ENCODE results near the gene SYCE3.

The SYCE3 gene

GRCh38 chr22:50532824-50533796, 29.6 kb downstream of the SYCE3 start:
- no peak for TF ChIP-seq EZH2 (optimal IDR thresholded peaks at IDR 0.05; ENCODE audit: low read depth, low read length)
- no peak for TF ChIP-seq EZH2phosphoT487 (IDR thresholded peaks at IDR 0.05; ENCODE audit: low read length)
- no peak for TF ChIP-seq CTCF (IDR thresholded peaks at IDR 0.05; ENCODE audit: low read length)
- Histone ChIP-seq H3K27ac (ENCODE audit: low read length) (no peak overlapping the region), H3K9ac (ENCODE audit: low read length) (no peak overlapping the region), H3K36me3 (replicated peaks; ENCODE audit: insufficient read depth, low read length) (no peaks in the 10 kb centered on the region), H3K9me2 (replicated peaks; ENCODE audit: insufficient read depth, low read length) (no peaks in the 10 kb centered on the region), H3F3A (ENCODE audit: insufficient read depth, low read length) (peaks cover 24% of the 10 kb centered on the region), H3K4me3 (ENCODE audit: low read length) (no peak overlapping the region), H3K4me1 (ENCODE audit: low read length) (peaks cover 38% of the 10 kb centered on the region), H3K27me3 (replicated peaks; ENCODE audit: insufficient read depth, low read length) (peaks cover 9% of the 10 kb centered on the region; the same call in 1 of the 2 replicates), H2AFZ (ENCODE audit: low read length) (no peak overlapping the region), H4K20me1 (ENCODE audit: insufficient read depth, low read length) (no peaks in the 10 kb centered on the region), H3K4me2 (ENCODE audit: low read depth, low read length) (no peak overlapping the region), H3K9me3 (replicated peaks; ENCODE audit: insufficient read depth, low read length) (no peaks in the 10 kb centered on the region), H3K79me2 (ENCODE audit: low read length) (no peaks in the 10 kb centered on the region)
- DNase-seq: no peak

- no peak for DNase-seq
- Histone ChIP-seq H3K4me1 (ENCODE audit: low read length) (peaks cover 34% of the 10 kb centered on the region), H4K20me1 (ENCODE audit: insufficient read depth, low read length) (no peaks in the 10 kb centered on the region), H3K4me2 (ENCODE audit: low read depth, low read length) (peak overlapping the region; percentile 95; the same call in 1 of the 2 replicates), H3K9ac (ENCODE audit: low read length) (no peak overlapping the region), H3F3A (ENCODE audit: insufficient read depth, low read length) (peaks cover 32% of the 10 kb centered on the region), H3K36me3 (replicated peaks; ENCODE audit: insufficient read depth, low read length) (no peaks in the 10 kb centered on the region), H3K27ac (ENCODE audit: low read length) (no peak overlapping the region), H3K4me3 (ENCODE audit: low read length) (no peak overlapping the region; the same call in 1 of the 2 replicates), H2AFZ (ENCODE audit: low read length) (no peak overlapping the region), H3K9me3 (replicated peaks; ENCODE audit: insufficient read depth, low read length) (no peaks in the 10 kb centered on the region), H3K9me2 (replicated peaks; ENCODE audit: insufficient read depth, low read length) (no peaks in the 10 kb centered on the region), H3K27me3 (replicated peaks; ENCODE audit: insufficient read depth, low read length) (peaks cover 9% of the 10 kb centered on the region; the same call in 1 of the 2 replicates), H3K79me2 (ENCODE audit: low read length) (no peaks in the 10 kb centered on the region)
- TF ChIP-seq EZH2 (optimal IDR thresholded peaks at IDR 0.05; ENCODE audit: low read depth, low read length) (no peak), EZH2phosphoT487 (IDR thresholded peaks at IDR 0.05; ENCODE audit: low read length) (no peak), CTCF (IDR thresholded peaks at IDR 0.05; ENCODE audit: low read length) (no peak)
These were observed 30.6 kb downstream of the SYCE3 start for GRCh38 chr22:50531962-50532674.

- Histone ChIP-seq H3K4me2 (ENCODE audit: low read depth, low read length) (peak overlapping the region; percentile 95), H2AFZ (ENCODE audit: low read length) (peak overlapping the region; percentile 79; the same call in 1 of the 2 replicates), H3K27ac (ENCODE audit: low read length) (no peak overlapping the region), H3K27me3 (replicated peaks; ENCODE audit: insufficient read depth, low read length) (peaks cover 9% of the 10 kb centered on the region; the same call in 1 of the 2 replicates), H3K9ac (ENCODE audit: low read length) (peak overlapping the region; percentile 71), H4K20me1 (ENCODE audit: insufficient read depth, low read length) (no peaks in the 10 kb centered on the region), H3K9me3 (replicated peaks; ENCODE audit: insufficient read depth, low read length) (no peaks in the 10 kb centered on the region), H3K4me1 (ENCODE audit: low read length) (peaks cover 32% of the 10 kb centered on the region), H3K79me2 (ENCODE audit: low read length) (0 out of 2 replicates have a peak, but pooled peaks cover 2% of the 10 kb centered on the region), H3F3A (ENCODE audit: insufficient read depth, low read length) (peaks cover 28% of the 10 kb centered on the region), H3K9me2 (replicated peaks; ENCODE audit: insufficient read depth, low read length) (no peaks in the 10 kb centered on the region), H3K36me3 (replicated peaks; ENCODE audit: insufficient read depth, low read length) (no peaks in the 10 kb centered on the region), H3K4me3 (ENCODE audit: low read length) (peak overlapping the region; percentile 63)
- DNase-seq: no peak
- TF ChIP-seq EZH2phosphoT487 (IDR thresholded peaks at IDR 0.05; ENCODE audit: low read length) (no peak), EZH2 (optimal IDR thresholded peaks at IDR 0.05; ENCODE audit: low read depth, low read length) (no peak), CTCF (IDR thresholded peaks at IDR 0.05; ENCODE audit: low read length) (no peak)
These were observed 31.2 kb downstream of the SYCE3 start for GRCh38 chr22:50531546-50531961.

All from MM.1S (cell line).